Measurements from ENCODE around the gene KLHL2.
"Not testable (repeated sequence)": the region's sequence is repeated elsewhere in the genome, so short reads cannot be mapped to it uniquely, and the experiment has no call there.

GRCh38 chr4:165229490-165230200 is 22.3 kb downstream of the KLHL2 start:
- TF ChIP-seq CTCF (IDR thresholded peaks at IDR 0.05; ENCODE audit: insufficient read depth, low read length); POLR2AphosphoS5 (IDR thresholded peaks at IDR 0.05; ENCODE audit: low read depth); GABPA (IDR thresholded peaks at IDR 0.05; ENCODE audit: low read depth); SPI1 (IDR thresholded peaks at IDR 0.05; ENCODE audit: borderline replicate concordance, low read depth); REST (IDR thresholded peaks at IDR 0.05; ENCODE audit: insufficient replicate concordance, low read depth): not testable (repeated sequence)

Measured in HL-60 (cell line).